ENCODE measurements around the gene MRPS31.

The MRPS31 gene

GRCh38 chr13:40694426-40694825, 76.6 kb downstream of the MRPS31 start:
- H3K4me2 ChIP-seq = no peak overlapping the region
- H3K9me3 ChIP-seq (replicated peaks in 1 of 11) = peaks cover 0 to 10% (median 0%) of the 10 kb centered on the region in 11 experiments; a peak in 4 of 22 replicates
- no peaks in the 10 kb centered on the region for H3K27me3 ChIP-seq
- H3K4me1 ChIP-seq = 0 out of 20 replicates have a peak, but pooled peaks cover 0 to 3% (median 0%) of the 10 kb centered on the region in 10 experiments
- no peaks in the 10 kb centered on the region for H3K36me3 ChIP-seq
- H4K20me1 ChIP-seq = no peaks in the 10 kb centered on the region
- H3K27ac ChIP-seq = no peak overlapping the region
- no peak overlapping the region for H3K4me3 ChIP-seq
- no peak overlapping the region for H3K9ac ChIP-seq
- TF ChIP-seq Cebpa-rat (IDR thresholded peaks at IDR 0.05) = no peak

GRCh38 chr13:40692946-40693345, 78.0 kb downstream of the MRPS31 start:
- peaks cover 0 to 10% (median 0%) of the 10 kb centered on the region in 11 experiments; a peak in 4 of 22 replicates for H3K9me3 ChIP-seq (replicated peaks in 1 of 11)
- H3K4me2 ChIP-seq = no peak overlapping the region
- H3K27ac ChIP-seq = no peak overlapping the region
- no peak overlapping the region for H3K4me3 ChIP-seq
- no peaks in the 10 kb centered on the region for H3K27me3 ChIP-seq
- H3K36me3 ChIP-seq = no peaks in the 10 kb centered on the region
- TF ChIP-seq Cebpa-rat (IDR thresholded peaks at IDR 0.05) = no peak
- H3K4me1 ChIP-seq = 0 out of 20 replicates have a peak, but pooled peaks cover 0 to 3% (median 0%) of the 10 kb centered on the region in 10 experiments
- H3K9ac ChIP-seq = no peak overlapping the region
- H4K20me1 ChIP-seq = no peaks in the 10 kb centered on the region

GRCh38 chr13:40688781-40689180, 82.2 kb downstream of the MRPS31 start:
- no peaks in the 10 kb centered on the region for H3K27me3 ChIP-seq
- H3K9me3 ChIP-seq (replicated peaks in 1 of 11) = no peaks in the 10 kb centered on the region
- H3K36me3 ChIP-seq = no peaks in the 10 kb centered on the region
- no peak overlapping the region for H3K4me3 ChIP-seq
- no peak overlapping the region for H3K4me2 ChIP-seq
- H4K20me1 ChIP-seq = no peaks in the 10 kb centered on the region
- TF ChIP-seq Cebpa-rat (IDR thresholded peaks at IDR 0.05) = no peak
- H3K9ac ChIP-seq = no peak overlapping the region
- H3K27ac ChIP-seq = no peak overlapping the region
- H3K4me1 ChIP-seq = no peaks in the 10 kb centered on the region

GRCh38 chr13:40682449-40683240, 88.3 kb downstream of the MRPS31 start:
- no peak for TF ChIP-seq Cebpa-rat (IDR thresholded peaks at IDR 0.05)
- Histone ChIP-seq H3K4me3 (no peak overlapping the region), H3K27me3 (no peaks in the 10 kb centered on the region), H3K4me2 (no peak overlapping the region), H3K9ac (no peak overlapping the region), H3K9me3 (replicated peaks in 1 of 11) (no peaks in the 10 kb centered on the region), H3K36me3 (no peaks in the 10 kb centered on the region), H3K4me1 (peaks cover 0 to 14% (median 4%) of the 10 kb centered on the region in 10 experiments; a peak in 5 of 20 replicates), H4K20me1 (no peaks in the 10 kb centered on the region), H3K27ac (no peak overlapping the region)

- H3K9ac ChIP-seq = no peak overlapping the region
These were observed 89.4 kb downstream of the MRPS31 start for GRCh38 chr13:40681341-40682146.

GRCh38 chr13:40680659-40681323, 90.2 kb downstream of the MRPS31 start:
- no peaks in the 10 kb centered on the region for H4K20me1 ChIP-seq
- H3K4me3 ChIP-seq = no peak overlapping the region
- no peak for TF ChIP-seq Cebpa-rat (IDR thresholded peaks at IDR 0.05)
- no peaks in the 10 kb centered on the region for H3K9me3 ChIP-seq (replicated peaks in 1 of 11)
- no peaks in the 10 kb centered on the region for H3K27me3 ChIP-seq
- H3K4me1 ChIP-seq = peaks cover 0 to 14% (median 4%) of the 10 kb centered on the region in 10 experiments; a peak in 5 of 20 replicates
- no peak overlapping the region for H3K27ac ChIP-seq
- H3K36me3 ChIP-seq = no peaks in the 10 kb centered on the region
- H3K4me2 ChIP-seq = 0 out of 22 replicates have a peak overlapping the region, but pooled peaks of 2 of the 11 experiments have one; percentile 1 to 23
- H3K9ac ChIP-seq = no peak overlapping the region

More at GRCh38 chr13:40681341-40682146, 89.4 kb downstream of the MRPS31 start:
- no peak overlapping the region for H3K27ac ChIP-seq
- no peaks in the 10 kb centered on the region for H3K27me3 ChIP-seq
- H3K4me2 ChIP-seq = peak overlapping the region in 3 of 11 experiments; percentile 1 to 23 (median 3); a peak in 1 of 22 replicates
- no peaks in the 10 kb centered on the region for H4K20me1 ChIP-seq
- H3K4me3 ChIP-seq = no peak overlapping the region
- no peaks in the 10 kb centered on the region for H3K36me3 ChIP-seq
- H3K4me1 ChIP-seq = peaks cover 0 to 14% (median 4%) of the 10 kb centered on the region in 10 experiments; a peak in 5 of 20 replicates
- TF ChIP-seq Cebpa-rat (IDR thresholded peaks at IDR 0.05) = no peak
- no peaks in the 10 kb centered on the region for H3K9me3 ChIP-seq (replicated peaks in 1 of 11)

- H3K9me3 ChIP-seq (replicated peaks in 1 of 11) = no peaks in the 10 kb centered on the region
- H3K4me2 ChIP-seq = no peak overlapping the region
- no peak for TF ChIP-seq Cebpa-rat (IDR thresholded peaks at IDR 0.05)
- no peak overlapping the region for H3K27ac ChIP-seq
- H3K4me3 ChIP-seq = no peak overlapping the region
- peaks cover 0 to 14% (median 4%) of the 10 kb centered on the region in 10 experiments; a peak in 5 of 20 replicates for H3K4me1 ChIP-seq
- no peaks in the 10 kb centered on the region for H4K20me1 ChIP-seq
- H3K27me3 ChIP-seq = no peaks in the 10 kb centered on the region
- H3K36me3 ChIP-seq = no peaks in the 10 kb centered on the region
- no peak overlapping the region for H3K9ac ChIP-seq
These were observed 91.5 kb downstream of the MRPS31 start for GRCh38 chr13:40679480-40679985.
